Right atrium auricular region (tissue), 2 donors: ENCODE results near the gene EPHB2. TPM values are rescaled to one million over a fixed set of nuclear protein-coding genes. Genes with fewer than 3 reads are reported as not detected.

Source experiments
- DNase-seq: peaks from one replicate; pipeline ENCODE4 v3.0.0-alpha.2; 2019; ENCODE audit warnings: low spot score
- H3K27ac ChIP-seq, 2 donors: fragments of 200-600 bp; sonication (generic); 1 replicate in 1 of 2; 2 replicates in 1 of 2; pipeline ENCODE4 v1.5.1; 2016 to 2019
- H3K27me3 ChIP-seq, 2 donors: fragments of 200-600 bp; sonication (generic); one replicate each; pipeline versions ENCODE4 v1.5.1 to v1.6.0; 2017 to 2019
- H3K36me3 ChIP-seq: fragments of 200-600 bp; sonication (generic); one replicate; pipeline ENCODE4 v1.5.1; 2016
- H3K4me1 ChIP-seq, 2 donors: fragments of 200-600 bp; sonication (generic); one replicate each; pipeline versions ENCODE4 v1.5.1 to v1.6.0; 2017 to 2019
- H3K4me3 ChIP-seq, 2 donors: fragments of 200-600 bp; sonication (generic); 1 replicate in 1 of 2; 2 replicates in 1 of 2; pipeline ENCODE4 v1.5.1; 2017 to 2019; ENCODE audit warnings: mild to moderate bottlenecking in 1 of 2, moderate library complexity in 1 of 2
- H3K9me3 ChIP-seq, 2 donors: fragments of 200-600 bp; sonication (generic); one replicate each; pipeline ENCODE4 v1.5.1; 2019
- CTCF ChIP-seq, 2 donors: fragments of 200-600 bp; sonication (generic); IDR thresholded peaks; one replicate each; pipeline ENCODE4 v1.5.1; 2019; ENCODE audit warnings: antibody characterized with exemption in 2 of 2
- total RNA-seq, 2 donors: library from RNA; depleted of rRNA; stranded (reverse); fragments of >200 nt; gene quantifications; one replicate each; pipeline ENCODE4 v1.1.0, GENCODE V29; 2016

Gene EPHB2
- total RNA-seq, 2 donors from 2014 or later = 1.8 to 2.6 TPM

- no peak for DNase-seq
- no peaks in the 10 kb centered on the region for H3K9me3 ChIP-seq
- H3K4me1 ChIP-seq = no peaks in the 10 kb centered on the region
- TF ChIP-seq CTCF (IDR thresholded peaks at IDR 0.05) = no peak
- no peak overlapping the region for H3K4me3 ChIP-seq
- no peak overlapping the region for H3K27ac ChIP-seq
- no peaks in the 10 kb centered on the region for H3K36me3 ChIP-seq
- H3K27me3 ChIP-seq = peaks cover 0 to 3% of the 10 kb centered on the region in 2 donors
These were observed 27.9 kb downstream of the EPHB2 start for GRCh38 chr1:22738522-22738921.

GRCh38 chr1:22739648-22740385 lies 29.2 kb downstream of the EPHB2 start:
- Histone ChIP-seq H3K27me3 (peaks cover 0 to 3% of the 10 kb centered on the region in 2 donors), H3K4me3 (no peak overlapping the region), H3K4me1 (no peaks in the 10 kb centered on the region), H3K27ac (no peak overlapping the region), H3K9me3 (no peaks in the 10 kb centered on the region), H3K36me3 (no peaks in the 10 kb centered on the region)
- no peak for TF ChIP-seq CTCF (IDR thresholded peaks at IDR 0.05)
- peak; percentile 69 for DNase-seq

GRCh38 chr1:22741118-22741517 lies 30.5 kb downstream of the EPHB2 start:
- H3K4me3 ChIP-seq = no peak overlapping the region
- no peak for TF ChIP-seq CTCF (IDR thresholded peaks at IDR 0.05)
- no peaks in the 10 kb centered on the region for H3K4me1 ChIP-seq
- H3K27ac ChIP-seq = no peak overlapping the region
- H3K27me3 ChIP-seq = peaks cover 0 to 3% of the 10 kb centered on the region in 2 donors
- no peak for DNase-seq
- no peaks in the 10 kb centered on the region for H3K9me3 ChIP-seq
- no peaks in the 10 kb centered on the region for H3K36me3 ChIP-seq

- Histone ChIP-seq H3K36me3 (no peaks in the 10 kb centered on the region), H3K27ac (no peak overlapping the region), H3K4me3 (no peak overlapping the region), H3K4me1 (peaks cover 0 to 12% of the 10 kb centered on the region in 2 donors), H3K9me3 (no peaks in the 10 kb centered on the region), H3K27me3 (no peaks in the 10 kb centered on the region)
- TF ChIP-seq CTCF (IDR thresholded peaks at IDR 0.05) = no peak
- DNase-seq = no peak
These were observed 35.3 kb downstream of the EPHB2 start for GRCh38 chr1:22745669-22746585.

- Histone ChIP-seq H3K9me3 (no peaks in the 10 kb centered on the region), H3K27me3 (no peaks in the 10 kb centered on the region), H3K4me1 (peaks cover 0 to 21% of the 10 kb centered on the region in 2 donors), H3K36me3 (no peaks in the 10 kb centered on the region), H3K27ac (no peak overlapping the region), H3K4me3 (no peak overlapping the region)
- no peak for DNase-seq
- TF ChIP-seq CTCF (IDR thresholded peaks at IDR 0.05) = no peak
These were observed 36.5 kb downstream of the EPHB2 start for GRCh38 chr1:22747021-22747734.
